H1 (cell line): ENCODE data around the gene VRK3. TPM values are rescaled to one million over a fixed set of nuclear protein-coding genes. Genes with fewer than 3 reads are reported as not detected.
A peak's percentile ranks its signal among the peaks of the same experiment; 100 is the strongest.

Experiments
- CTCF ChIA-PET: fragments of 300-600 bp; sonication (Branson Sonifier 250); formaldehyde crosslinking; loops from one replicate; lab custom pipeline; 2021; ENCODE audit not compliant: partially characterized antibody; lab: Charles Lee
- POLR2A ChIA-PET: fragments of 300-600 bp; sonication (Branson Sonifier 250); formaldehyde crosslinking; loops from one replicate; lab custom pipeline; 2021; ENCODE audit warnings: inconsistent platforms; ENCODE audit not compliant: partially characterized antibody; lab: Charles Lee
- DNase-seq, 2 experiments: peaks; one replicate each; pipeline versions ENCODE4 v3.0.0 to v3.0.0-alpha.2; 2010 to 2022; ENCODE audit warnings: low spot score in 2 of 2, low read depth in 1 of 2, mixed read lengths in 1 of 2
- FAIRE-seq: peaks from 2 replicates; lab custom pipeline; 2011; peaks lifted over from hg19 to GRCh38; lab: Jason Lieb, UNC
- H2AFZ ChIP-seq: 2 replicates; pipeline ENCODE4 v1.8.1; 2012; ENCODE audit warnings: low read length, inconsistent platforms
- H2AK5ac ChIP-seq: 2 replicates; pipeline ENCODE4 v1.6.1; 2013; ENCODE audit warnings: low read depth, low read length
- H2BK120ac ChIP-seq: replicated peaks from 2 replicates; pipeline ENCODE3; 2013; ENCODE audit warnings: low read depth, low read length, inconsistent platforms
- H2BK12ac ChIP-seq: 2 replicates; pipeline ENCODE4 v1.6.1; 2013; ENCODE audit warnings: low read depth, low read length
- H2BK15ac ChIP-seq: 2 replicates; pipeline ENCODE4 v1.6.1; 2013; ENCODE audit warnings: low read length
- H2BK20ac ChIP-seq: 2 replicates; pipeline ENCODE4 v1.6.1; 2013; ENCODE audit warnings: low read length
- H2BK5ac ChIP-seq: 2 replicates; pipeline ENCODE4 v1.6.1; 2013; ENCODE audit warnings: low read depth, low read length
- H3K14ac ChIP-seq: 2 replicates; pipeline ENCODE4 v1.6.1; 2013; ENCODE audit warnings: inconsistent platforms; ENCODE audit not compliant: insufficient read length
- H3K18ac ChIP-seq: 2 replicates; pipeline ENCODE4 v1.6.1; 2013; ENCODE audit warnings: low read length; ENCODE audit errors: extremely low read depth
- H3K23ac ChIP-seq: 2 replicates; pipeline ENCODE4 v1.6.1; 2013; ENCODE audit warnings: inconsistent platforms; ENCODE audit not compliant: insufficient read length
- H3K23me2 ChIP-seq: 2 replicates; pipeline ENCODE4 v1.6.1; 2013; ENCODE audit warnings: low read depth, low read length
- H3K27ac ChIP-seq: 2 replicates; pipeline ENCODE4 v1.6.1; 2011; ENCODE audit warnings: low read depth, low read length, inconsistent platforms
- H3K27me3 ChIP-seq, 4 experiments: replicated peaks in 1 of 4; 1 replicate in 1 of 4; 2 replicates in 3 of 4; pipeline versions ENCODE4 v1.6.1 to v1.8.1; 2011 to 2013; ENCODE audit warnings: low read length in 3 of 4, mild to moderate bottlenecking in 3 of 4, inconsistent platforms in 2 of 4, mixed read lengths in 2 of 4, moderate library complexity in 1 of 4; ENCODE audit not compliant: control insufficient read depth in 3 of 4, insufficient read depth in 3 of 4; ENCODE audit errors: extremely low read depth in 1 of 4
- H3K36me3 ChIP-seq, 4 experiments: 2 replicates each; pipeline versions ENCODE4 v1.6.1 to v1.8.1; 2011 to 2013; ENCODE audit warnings: mild to moderate bottlenecking in 4 of 4, low read length in 3 of 4, moderate library complexity in 2 of 4, control low read depth in 1 of 4, inconsistent platforms in 1 of 4; ENCODE audit not compliant: insufficient read depth in 4 of 4, control insufficient read depth in 2 of 4
- H3K4ac ChIP-seq: replicated peaks from 2 replicates; pipeline ENCODE3; 2013; ENCODE audit warnings: low read length, low read depth, mixed read lengths, inconsistent platforms; ENCODE audit not compliant: insufficient read length
- H3K4me1 ChIP-seq, 4 experiments: replicated peaks in 1 of 4; 1 replicate in 1 of 4; 2 replicates in 3 of 4; pipeline versions ENCODE4 v1.6.1 to v1.8.1; 2011 to 2013; ENCODE audit warnings: low read length in 3 of 4, inconsistent platforms in 2 of 4, mixed read lengths in 1 of 4; ENCODE audit not compliant: insufficient read depth in 4 of 4, control insufficient read depth in 3 of 4
- H3K4me2 ChIP-seq, 2 experiments: 2 replicates each; pipeline versions ENCODE4 v1.6.1 to v1.8.1; 2011 to 2013; ENCODE audit warnings: low read depth in 2 of 2, low read length in 2 of 2, control low read depth in 1 of 2, inconsistent platforms in 1 of 2, mild to moderate bottlenecking in 1 of 2; ENCODE audit not compliant: insufficient read depth in 1 of 2
- H3K4me3 ChIP-seq, 4 experiments: fragments of 200-600, 300-600 bp in 1 of 4; sonication (generic), shearing (Covaris generic), sonication (Bioruptor Twin) in 1 of 4; 2 replicates each; pipeline versions ENCODE4 v1.5.1 to v1.8.1; 2011 to 2016; ENCODE audit warnings: low read length in 4 of 4, low read depth in 3 of 4, control low read depth in 2 of 4, inconsistent platforms in 2 of 4, mild to moderate bottlenecking in 2 of 4, mixed read lengths in 1 of 4, moderate library complexity in 1 of 4; ENCODE audit not compliant: insufficient read depth in 2 of 4; ENCODE audit errors: extremely low read depth in 1 of 4
- H3K56ac ChIP-seq: replicated peaks from 2 replicates; pipeline ENCODE3; 2013; ENCODE audit warnings: low read depth, mild to moderate bottlenecking, mixed read lengths, low read length, inconsistent platforms; ENCODE audit not compliant: insufficient read length
- H3K79me1 ChIP-seq: 2 replicates; pipeline ENCODE4 v1.6.1; 2013; ENCODE audit warnings: low read depth, low read length, control low read depth
- H3K79me2 ChIP-seq, 2 experiments: 2 replicates each; pipeline versions ENCODE4 v1.6.1 to v1.8.1; 2012 to 2013; ENCODE audit warnings: low read length in 2 of 2, mild to moderate bottlenecking in 2 of 2, inconsistent platforms in 1 of 2; ENCODE audit not compliant: insufficient read depth in 2 of 2, control insufficient read depth in 1 of 2
- H3K9ac ChIP-seq, 4 experiments: replicated peaks in 1 of 4; 1 replicate in 1 of 4; 2 replicates in 3 of 4; pipeline versions ENCODE4 v1.6.1 to v1.8.1; 2011 to 2013; ENCODE audit warnings: low read depth in 3 of 4, low read length in 3 of 4, control low read depth in 2 of 4, mild to moderate bottlenecking in 2 of 4, moderate library complexity in 2 of 4, inconsistent platforms in 1 of 4; ENCODE audit errors: extremely low read depth in 1 of 4
- H3K9me3 ChIP-seq, 2 experiments: 2 replicates each; pipeline versions ENCODE4 v1.6.1 to v1.8.1; 2012 to 2013; ENCODE audit warnings: mild to moderate bottlenecking in 2 of 2, moderate library complexity in 2 of 2, control low read depth in 1 of 2, inconsistent platforms in 1 of 2, low read depth in 1 of 2, low read length in 1 of 2, mixed read lengths in 1 of 2; ENCODE audit not compliant: insufficient read depth in 2 of 2
- H4K20me1 ChIP-seq, 2 experiments: replicated peaks in 1 of 2; 2 replicates each; pipeline versions ENCODE3 to v1.8.1; 2011 to 2013; ENCODE audit warnings: inconsistent platforms in 2 of 2, low read length in 2 of 2, mild to moderate bottlenecking in 1 of 2; ENCODE audit not compliant: insufficient read depth in 2 of 2, control insufficient read depth in 1 of 2
- H4K5ac ChIP-seq: 2 replicates; pipeline ENCODE4 v1.6.1; 2013; ENCODE audit warnings: low read length, low read depth, mixed read lengths, inconsistent platforms; ENCODE audit not compliant: insufficient read length
- H4K8ac ChIP-seq: 2 replicates; pipeline ENCODE4 v1.8.0; 2013; ENCODE audit warnings: mild to moderate bottlenecking, moderate library complexity, low read length, inconsistent platforms; ENCODE audit not compliant: insufficient read depth; ENCODE audit errors: extremely low read depth
- H4K91ac ChIP-seq: replicated peaks from 2 replicates; pipeline ENCODE3; 2013; ENCODE audit warnings: low read length, mixed read lengths, inconsistent platforms; ENCODE audit not compliant: insufficient read length
- ASH2L ChIP-seq: fragments of 200-600, 300-600 bp; sonication (generic); IDR thresholded peaks from one replicate; pipeline ENCODE4 v1.7.1; 2017; ENCODE audit warnings: low read length
- CBX5 ChIP-seq: fragments of 300-800, 300-1000 bp; sonication (generic); IDR thresholded peaks from 2 replicates; pipeline ENCODE4 v1.7.1; 2016; ENCODE audit warnings: antibody characterized with exemption, low read length, low read depth
- CTCF ChIP-seq, 3 experiments: IDR thresholded peaks; 1 replicate in 2 of 3; 2 replicates in 1 of 3; pipeline versions ENCODE4 v1.5.1 to v1.6.1; 2011; ENCODE audit warnings: low read length in 3 of 3, mild to moderate bottlenecking in 3 of 3, inconsistent platforms in 2 of 3, low read depth in 1 of 3, moderate library complexity in 1 of 3; ENCODE audit not compliant: insufficient read depth in 1 of 3; ENCODE audit errors: control extremely low read depth in 1 of 3
- RAD21 ChIP-seq, 2 experiments: IDR thresholded peaks in 1 of 2; conservative IDR thresholded peaks in 1 of 2; 2 replicates each; pipeline ENCODE4 v1.6.1; 2011; ENCODE audit warnings: low read depth in 2 of 2, low read length in 2 of 2, improper control_type of control experiment in 1 of 2, inconsistent platforms in 1 of 2, mild to moderate bottlenecking in 1 of 2, moderate library complexity in 1 of 2
- RFX5 ChIP-seq: IDR thresholded peaks from 2 replicates; pipeline ENCODE4 v1.6.1; 2011; ENCODE audit warnings: low read depth, low read length, improper control_type of control experiment, borderline replicate concordance
- SIX5 ChIP-seq: IDR thresholded peaks from 2 replicates; pipeline ENCODE4 v1.6.1; 2011; ENCODE audit warnings: mild to moderate bottlenecking, low read depth, low read length
- YY1 ChIP-seq: IDR thresholded peaks from 2 replicates; pipeline ENCODE4 v1.6.1; 2011; ENCODE audit warnings: low read depth, mild to moderate bottlenecking, low read length
- WGBS, 2 experiments: shearing (Covaris generic) in 1 of 2; methylation state at CpG; one replicate each; pipeline versions ENCODE4 v1.1.6 to v1.1.7; 2013 to 2015; ENCODE audit warnings: low lambda C conversion rate in 2 of 2, mixed read lengths in 2 of 2, inconsistent platforms in 1 of 2, low coverage in 1 of 2, missing lambda C conversion rate in 1 of 2; ENCODE audit not compliant: insufficient replicate concordance in 2 of 2, insufficient coverage in 1 of 2, insufficient read length in 1 of 2; ENCODE audit errors: extremely low coverage in 1 of 2, missing lambda C conversion rate in 1 of 2; 5-methylcytosine and 5-hydroxymethylcytosine counted together
- polyA plus RNA-seq, 7 experiments: library from polyadenylated mRNA; depleted of rRNA in 3 of 7; stranded (reverse) in 5 of 7; unstranded in 2 of 7; fragments of >200 nt in 5 of 7; fragments of 200-250 nt in 2 of 7; gene quantifications; 1 replicate in 5 of 7; 2 replicates in 1 of 7; 4 replicates in 1 of 7; pipeline versions ENCODE4 v1.2.1 to v1.2.3, GENCODE V29; 2011 to 2013; ENCODE audit warnings: missing spikeins in 2 of 7, mixed read lengths in 2 of 7
- total RNA-seq: library from RNA; stranded (reverse); fragmentation: NEBNext Ultra II Directional; extraction: Animal tissue kit (Norgen Biotek cat#: 25700); gene quantifications from 2 replicates; pipeline ENCODE4 v1.2.1, GENCODE V29; 2021
- TF ChIP-seq, protein P1 (sequence below): IDR thresholded peaks from 2 replicates; pipeline ENCODE4 v1.6.1; 2011; ENCODE audit warnings: low read length, improper control_type of control experiment

VRK3 gene
- total and polyA plus RNA-seq, 2 of the 8 experiments (the other 6 are each of a cell fraction or from before 2014, with no cell fraction given), result 21.3 to 36.1 TPM

- H2AFZ ChIP-seq, result no peak overlapping the region
- DNase-seq (peak in 1 of 2 experiments; percentile 84), FAIRE-seq (no peak)
- H2AK5ac ChIP-seq, result no peak overlapping the region
- H3K79me1 ChIP-seq, result no peaks in the 10 kb centered on the region
- H3K27ac ChIP-seq, result no peak overlapping the region
- no peak overlapping the region for H2BK12ac ChIP-seq
- no peak overlapping the region for H3K4me2 ChIP-seq
- H3K79me2 ChIP-seq, result no peaks in the 10 kb centered on the region
- no peak overlapping the region for H3K56ac ChIP-seq
- peaks cover 65 to 83% of the 10 kb centered on the region in 2 experiments for H3K9me3 ChIP-seq
- no peak overlapping the region for H4K91ac ChIP-seq
- peaks cover 3% of the 10 kb centered on the region; the same call in 1 of the 2 replicates for H3K23me2 ChIP-seq
- ChIA-PET POLR2A (no interaction called here), CTCF (interaction anchor here (0.7 to 3.8 kb wide), 17 partner anchors 8 to 208 kb away, joined by 3 to 20 read pairs (median 5); no protein-coding TSS in a partner anchor)
- no peak overlapping the region for H3K23ac ChIP-seq
- no peak overlapping the region for H3K18ac ChIP-seq
- H2BK20ac ChIP-seq, result no peak overlapping the region
- H3K14ac ChIP-seq, result no peak overlapping the region
- no peaks in the 10 kb centered on the region for H4K20me1 ChIP-seq
- no peak overlapping the region for H2BK5ac ChIP-seq
- no peak overlapping the region for H3K4me3 ChIP-seq
- H2BK120ac ChIP-seq, result no peak overlapping the region
- H3K27me3 ChIP-seq, result no peaks in the 10 kb centered on the region
- no peaks in the 10 kb centered on the region for H3K4me1 ChIP-seq
- peaks cover 34 to 63% (median 54%) of the 10 kb centered on the region in 4 experiments for H3K36me3 ChIP-seq
- no peak overlapping the region for H2BK15ac ChIP-seq
- H4K5ac ChIP-seq, result no peak overlapping the region
- 91% methylated on average over 14 of the region's 14 CpGs; no CpG with 5 or more reads in 1 of the 2 experiments for WGBS, 2 experiments
- no peak overlapping the region for H3K9ac ChIP-seq
- no peak overlapping the region for H4K8ac ChIP-seq
- no peak overlapping the region for H3K4ac ChIP-seq
- TF ChIP-seq CTCF (IDR thresholded peaks at IDR 0.05; ENCODE audit: control extremely low read depth in 1 of 3, insufficient read depth in 1 of 3, low read depth in 1 of 3, low read length in 3 of 3) (peak; percentile 76 to 86 (median 84)), RAD21 (IDR thresholded peaks at IDR 0.05 in 1 of 2, conservative IDR thresholded peaks at IDR 0.05 in 1 of 2; ENCODE audit: low read depth in 2 of 2, low read length in 2 of 2) (peak; percentile 77 to 80), YY1 (peak; percentile 23; the same call in 1 of the 2 replicates), CBX5 (no peak), RFX5 (no peak), ASH2L (no peak), SIX5 (no peak)
- TF ChIP-seq, protein P1, sequence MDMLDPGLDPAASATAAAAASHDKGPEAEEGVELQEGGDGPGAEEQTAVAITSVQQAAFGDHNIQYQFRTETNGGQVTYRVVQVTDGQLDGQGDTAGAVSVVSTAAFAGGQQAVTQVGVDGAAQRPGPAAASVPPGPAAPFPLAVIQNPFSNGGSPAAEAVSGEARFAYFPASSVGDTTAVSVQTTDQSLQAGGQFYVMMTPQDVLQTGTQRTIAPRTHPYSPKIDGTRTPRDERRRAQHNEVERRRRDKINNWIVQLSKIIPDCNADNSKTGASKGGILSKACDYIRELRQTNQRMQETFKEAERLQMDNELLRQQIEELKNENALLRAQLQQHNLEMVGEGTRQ, result no peak
Measured at GRCh38 chr19:50046649-50047503, 21.7 kb upstream of the VRK3 start.
